SK-N-MC (cell line): ENCODE measurements around the gene ADAM10.
"Not testable (repeated sequence)": the region's sequence is repeated elsewhere in the genome, so short reads cannot be mapped to it uniquely, and the experiment has no call there.

Experiments used
- DNase-seq: peaks from one replicate; pipeline ENCODE4 v3.0.0-alpha.2; 2011; ENCODE audit warnings: low read depth, low spot score
- H3K27ac ChIP-seq: fragments of 200-600 bp; sonication (generic); 2 replicates; pipeline ENCODE4 v1.5.1; 2016; ENCODE audit warnings: mixed run types
- H3K36me3 ChIP-seq: fragments of 200-600 bp; sonication (generic); 2 replicates; pipeline ENCODE4 v1.6.1; 2017; ENCODE audit warnings: antibody characterized with exemption, low read length, mixed read lengths; ENCODE audit not compliant: insufficient read depth
- H3K4me3 ChIP-seq: fragments of 200-600 bp; sonication (generic); 2 replicates; pipeline ENCODE4 v1.5.1; 2016
- H3K9ac ChIP-seq: fragments of 200-600 bp; sonication (generic); 2 replicates; pipeline ENCODE4 v1.8.0; 2017; ENCODE audit warnings: mixed run types, mixed read lengths; ENCODE audit not compliant: insufficient read length
- H3K9me3 ChIP-seq: fragments of 200-600 bp; sonication (generic); 2 replicates; pipeline ENCODE4 v1.6.1; 2017; ENCODE audit warnings: low read depth, mild to moderate bottlenecking, antibody characterized with exemption, low read length, moderate library complexity, mixed read lengths
- EZH2 ChIP-seq: fragments of 200-600 bp; sonication (generic); IDR thresholded peaks from one replicate; pipeline ENCODE4 v1.6.1; 2017; ENCODE audit warnings: antibody characterized with exemption
- FOXP2 ChIP-seq: optimal IDR thresholded peaks from 2 replicates; pipeline ENCODE3; 2011; ENCODE audit warnings: mild to moderate bottlenecking, moderate library complexity; ENCODE audit not compliant: insufficient read depth; ENCODE audit errors: extremely low read length, control extremely low read depth
- POLR2AphosphoS5 ChIP-seq: IDR thresholded peaks from 2 replicates; pipeline ENCODE4 v1.6.1; 2012; ENCODE audit warnings: mild to moderate bottlenecking, low read depth, low read length, borderline replicate concordance

ADAM10 gene

DNA sequence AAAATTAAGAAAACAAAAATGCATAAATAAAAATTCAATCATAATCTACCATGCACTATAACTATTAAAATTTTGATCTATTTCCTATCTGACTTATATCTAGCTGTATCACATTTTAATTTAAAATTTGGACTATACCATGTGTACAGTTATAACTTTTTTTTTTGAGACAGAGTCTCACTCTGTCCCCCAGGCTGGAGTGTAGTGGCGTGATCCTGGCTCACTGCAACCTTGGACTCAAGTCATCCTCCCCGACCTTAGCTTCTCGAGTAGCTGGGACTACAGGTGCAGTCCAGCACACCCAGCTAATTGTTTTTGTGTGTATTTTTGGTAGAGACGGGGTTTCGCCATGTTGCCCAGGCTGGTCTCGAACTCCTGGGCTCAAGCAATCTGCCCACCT lies 119.9 kb downstream of the ADAM10 start:
- H3K4me3 ChIP-seq = no peak overlapping the region
- no peaks in the 10 kb centered on the region for H3K9me3 ChIP-seq
- H3K27ac ChIP-seq = no peak overlapping the region
- H3K9ac ChIP-seq = no peak overlapping the region
- H3K36me3 ChIP-seq = peaks cover 13% of the 10 kb centered on the region
- DNase-seq = no peak
- TF ChIP-seq FOXP2 = no peak
- TF ChIP-seq POLR2AphosphoS5 = no peak
- no peak for TF ChIP-seq EZH2

DNA sequence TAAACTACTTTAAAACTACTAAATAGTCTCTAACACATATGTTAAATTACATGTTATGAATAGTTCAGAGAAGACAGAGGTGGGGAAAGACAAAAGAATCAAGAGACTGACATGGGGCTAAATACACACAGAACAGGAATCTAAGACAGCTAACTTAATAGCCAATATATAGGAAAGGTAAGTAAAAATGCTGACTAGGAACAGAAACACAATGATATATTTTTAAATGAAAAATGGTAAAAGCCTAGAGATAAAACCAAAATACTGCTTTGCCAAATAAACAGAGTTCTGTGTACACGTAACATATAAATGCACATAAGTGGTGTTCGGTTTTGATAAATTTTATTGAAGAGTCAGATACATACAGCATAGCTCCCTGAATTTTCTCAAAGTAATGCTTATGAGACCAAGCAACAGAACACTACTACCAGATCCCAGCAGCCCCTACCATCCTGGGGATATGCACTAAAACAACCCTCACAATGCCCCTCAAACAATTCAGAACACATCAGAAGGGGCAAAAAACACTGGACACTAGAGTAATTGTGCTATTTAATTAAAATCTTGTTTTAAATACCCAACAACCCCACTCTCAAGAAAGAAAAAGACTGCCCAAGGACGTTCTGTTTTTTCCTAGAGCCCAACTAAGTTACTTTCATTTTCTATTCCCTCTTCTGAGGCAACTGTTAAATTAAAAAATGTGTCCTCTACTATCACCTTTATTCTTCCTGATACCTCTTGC lies 121.1 kb downstream of the ADAM10 start:
- H3K9me3 ChIP-seq = no peaks in the 10 kb centered on the region
- H3K9ac ChIP-seq = no peak overlapping the region
- no peak for DNase-seq
- peaks cover 13% of the 10 kb centered on the region for H3K36me3 ChIP-seq
- no peak overlapping the region for H3K4me3 ChIP-seq
- TF ChIP-seq FOXP2 (no peak), POLR2AphosphoS5 (no peak), EZH2 (no peak)
- no peak overlapping the region for H3K27ac ChIP-seq

DNA sequence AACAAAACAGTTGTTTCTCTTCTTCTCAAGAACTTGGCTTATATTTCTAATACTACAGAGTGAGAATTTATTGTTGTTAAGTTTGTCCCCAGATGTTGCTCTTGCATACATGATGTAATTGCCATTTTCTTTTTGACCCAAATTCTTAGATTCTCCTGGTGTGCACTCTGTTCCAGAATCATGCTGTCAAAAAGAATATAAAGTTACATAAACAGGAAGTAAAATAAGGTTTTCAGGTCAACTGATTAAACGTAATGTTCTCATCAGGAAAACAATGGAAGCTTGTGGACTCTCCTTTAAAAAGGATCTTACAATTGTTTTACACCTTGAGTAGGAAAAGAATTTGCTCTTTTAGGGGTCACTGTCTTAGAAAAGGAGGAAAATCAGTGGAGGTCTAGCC lies 121.8 kb downstream of the ADAM10 start:
- H3K4me3 ChIP-seq = no peak overlapping the region
- no peak overlapping the region for H3K27ac ChIP-seq
- peaks cover 13% of the 10 kb centered on the region for H3K36me3 ChIP-seq
- no peak overlapping the region for H3K9ac ChIP-seq
- no peak for DNase-seq
- TF ChIP-seq EZH2 (no peak), POLR2AphosphoS5 (no peak), FOXP2 (no peak)
- no peaks in the 10 kb centered on the region for H3K9me3 ChIP-seq

DNA sequence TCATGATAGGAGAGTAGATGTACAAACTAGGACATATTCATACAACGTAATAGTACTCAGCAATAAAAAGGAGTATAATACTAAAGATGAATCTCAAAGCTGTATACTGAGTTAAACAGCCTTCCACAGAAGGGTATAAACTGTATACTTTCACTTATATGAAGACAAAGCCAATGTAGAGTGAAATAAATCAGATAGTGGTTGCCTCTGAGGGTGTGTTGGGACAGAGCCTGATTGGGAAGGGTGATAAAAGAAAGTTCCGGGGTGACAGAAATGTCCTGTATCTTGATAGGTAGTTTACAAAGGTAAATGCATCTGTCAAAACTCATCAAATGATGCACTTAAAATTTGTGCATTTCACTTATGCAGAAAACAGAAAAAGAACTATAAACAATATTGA lies 122.5 kb downstream of the ADAM10 start:
- no peak for TF ChIP-seq FOXP2
- H3K4me3 ChIP-seq = no peak overlapping the region
- peaks cover 13% of the 10 kb centered on the region for H3K36me3 ChIP-seq
- H3K27ac ChIP-seq = no peak overlapping the region
- no peak overlapping the region for H3K9ac ChIP-seq
- H3K9me3 ChIP-seq = no peaks in the 10 kb centered on the region
- no peak for DNase-seq

DNA sequence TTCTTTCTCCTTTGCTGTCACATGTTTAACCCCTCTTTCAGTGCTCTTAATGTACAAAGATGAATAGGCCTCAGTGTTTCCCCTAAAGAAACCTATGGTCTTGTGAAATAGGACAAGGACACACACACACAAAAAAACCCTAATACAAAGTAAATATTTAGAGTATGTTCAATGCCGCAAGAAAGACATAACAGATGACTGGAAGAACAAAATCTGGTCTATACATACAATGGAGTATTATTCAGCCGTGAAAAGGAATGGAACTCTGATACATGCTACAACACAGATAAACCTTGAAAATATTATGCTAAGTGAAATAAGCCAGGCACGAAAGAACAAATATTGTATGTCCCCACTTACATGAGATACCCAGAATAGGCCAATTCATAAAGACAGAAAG lies 123.1 kb downstream of the ADAM10 start:
- Histone ChIP-seq H3K9me3 (no peaks in the 10 kb centered on the region), H3K36me3 (peaks cover 15% of the 10 kb centered on the region), H3K27ac (no peak overlapping the region), H3K4me3 (no peak overlapping the region), H3K9ac (no peak overlapping the region)
- no peak for DNase-seq
- no peak for TF ChIP-seq POLR2AphosphoS5
- TF ChIP-seq FOXP2 = no peak
- no peak for TF ChIP-seq EZH2

DNA sequence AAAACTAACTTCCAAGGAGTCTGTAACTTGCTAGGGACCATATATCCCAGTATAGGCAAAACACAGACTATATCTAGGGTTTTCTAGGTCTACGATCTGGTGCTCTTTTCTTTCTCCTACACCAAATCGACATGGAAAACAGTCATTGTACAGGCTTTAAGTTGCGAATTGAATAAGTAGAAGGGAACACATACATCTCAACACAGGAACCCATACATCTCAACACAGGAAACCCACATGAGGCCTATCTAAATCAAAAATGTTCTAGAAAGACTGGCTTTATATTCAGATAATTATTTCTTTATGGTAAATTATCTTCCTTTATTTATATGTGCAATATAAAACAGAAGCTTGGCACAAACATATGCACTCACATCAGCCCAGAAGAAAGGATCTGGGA lies 126.6 kb downstream of the ADAM10 start:
- peak; percentile 24 for DNase-seq
- H3K9me3 ChIP-seq = no peaks in the 10 kb centered on the region
- peaks cover 25% of the 10 kb centered on the region for H3K36me3 ChIP-seq
- H3K4me3 ChIP-seq = no peak overlapping the region
- peak overlapping the region; percentile 30; the same call in 1 of the 2 replicates for H3K27ac ChIP-seq
- TF ChIP-seq FOXP2 = no peak
- TF ChIP-seq EZH2 = no peak
- no peak for TF ChIP-seq POLR2AphosphoS5
- H3K9ac ChIP-seq = no peak overlapping the region

DNA sequence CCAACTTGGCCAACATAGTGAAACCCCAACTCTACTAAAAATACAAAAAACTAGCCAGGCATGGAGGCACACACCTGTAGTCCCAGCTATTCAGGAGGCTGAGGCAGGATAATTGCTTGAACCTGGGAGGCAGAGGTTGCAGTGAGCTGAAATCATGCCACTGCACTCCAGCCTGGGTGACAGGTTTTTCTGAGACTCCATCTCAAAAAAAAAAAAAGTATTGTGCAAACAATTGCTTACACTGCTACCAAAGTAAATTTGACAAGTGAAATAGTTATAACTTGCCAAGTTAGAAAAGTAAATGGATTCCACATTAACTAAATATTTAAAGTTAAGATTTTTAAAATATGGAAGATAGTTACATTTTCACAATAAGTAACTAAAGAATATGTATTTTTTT lies 129.2 kb downstream of the ADAM10 start:
- not testable (repeated sequence) for H3K9me3 ChIP-seq, DNase-seq, H3K9ac ChIP-seq, H3K27ac ChIP-seq, H3K4me3 ChIP-seq
- peaks cover 18% of the 10 kb centered on the region for H3K36me3 ChIP-seq

DNA sequence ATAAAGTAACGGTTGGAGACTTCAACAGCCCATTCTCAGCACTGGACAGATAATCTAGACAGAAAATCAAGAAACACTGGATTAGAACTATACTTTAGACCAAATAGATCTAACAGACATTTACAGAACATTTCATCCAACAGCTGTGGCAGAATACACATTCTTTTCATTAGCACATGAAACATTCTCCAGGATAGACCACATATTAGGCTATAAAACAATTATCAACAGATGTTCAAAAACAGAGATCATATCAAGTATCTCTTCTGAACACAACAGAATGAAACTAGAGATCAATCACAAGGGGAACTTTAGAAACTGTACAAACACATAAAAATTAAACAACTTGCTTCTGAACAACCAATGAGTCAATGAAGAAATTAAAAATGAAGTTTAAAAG lies 133.3 kb downstream of the ADAM10 start:
- Histone ChIP-seq H3K9me3 (0 out of 2 replicates have a peak, but pooled peaks cover 6% of the 10 kb centered on the region), H3K36me3 (peaks cover 19% of the 10 kb centered on the region), H3K9ac (no peak overlapping the region), H3K4me3 (no peak overlapping the region), H3K27ac (no peak overlapping the region)
- no peak for DNase-seq
- no peak for TF ChIP-seq POLR2AphosphoS5
- TF ChIP-seq FOXP2 = no peak
- TF ChIP-seq EZH2 = no peak
